Hepatocyte (in vitro differentiated cells): ENCODE results near the gene JAM3.

Experiments
- EZH2 ChIP-seq: fragments of 200-600 bp; sonication (generic); IDR thresholded peaks from 2 replicates; pipeline ENCODE4 v1.6.1; 2016; ENCODE audit warnings: antibody characterized with exemption, mild to moderate bottlenecking, borderline replicate concordance
- EZH2phosphoT487 ChIP-seq: fragments of 200-600 bp; sonication (generic); IDR thresholded peaks from one replicate; pipeline ENCODE4 v1.6.1; 2018; ENCODE audit warnings: antibody characterized with exemption, mild to moderate bottlenecking, low read depth, moderate library complexity; ENCODE audit not compliant: unreplicated experiment, severe bottlenecking
- TF ChIP-seq, protein P1 (sequence below): fragments of 200-600 bp; sonication (generic); IDR thresholded peaks from 2 replicates; pipeline ENCODE4 v1.5.1; 2016; ENCODE audit warnings: antibody characterized with exemption, mild to moderate bottlenecking; ENCODE audit not compliant: poor library complexity

DNA sequence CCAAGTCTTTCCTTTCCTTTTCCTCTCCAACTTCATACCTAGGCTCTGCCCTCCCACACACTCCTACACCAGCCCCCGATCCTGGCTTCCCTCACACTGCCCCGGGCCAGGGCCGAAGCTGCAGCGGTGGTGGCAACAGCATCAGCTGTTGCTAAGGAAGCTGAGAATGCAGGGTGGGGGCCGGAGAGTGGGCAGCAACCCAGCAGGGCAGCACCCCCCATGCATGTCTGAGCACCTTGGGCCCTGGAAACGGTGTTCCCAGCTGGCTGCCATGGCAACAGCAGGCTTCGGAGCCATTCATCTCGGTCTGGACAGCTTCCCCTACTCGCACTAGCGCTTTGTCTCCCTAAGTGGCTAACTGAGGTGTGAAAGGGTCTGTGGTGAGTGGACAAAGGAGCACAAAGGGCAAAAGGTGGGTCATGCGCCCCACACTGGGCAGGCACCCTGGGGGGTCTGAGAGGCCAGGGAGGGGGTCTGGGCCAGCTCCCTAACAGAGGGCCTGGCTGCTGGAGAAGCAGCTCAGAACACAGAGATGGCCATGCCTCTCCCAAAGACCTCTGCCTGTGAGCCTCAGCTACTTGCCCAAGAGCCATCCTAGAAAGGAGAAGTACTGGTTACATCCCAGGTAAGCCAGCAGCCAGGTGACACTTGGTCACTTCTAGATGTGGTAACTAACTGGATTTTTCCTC, 42.1 kb upstream of the JAM3 start:
- TF ChIP-seq, protein P1, sequence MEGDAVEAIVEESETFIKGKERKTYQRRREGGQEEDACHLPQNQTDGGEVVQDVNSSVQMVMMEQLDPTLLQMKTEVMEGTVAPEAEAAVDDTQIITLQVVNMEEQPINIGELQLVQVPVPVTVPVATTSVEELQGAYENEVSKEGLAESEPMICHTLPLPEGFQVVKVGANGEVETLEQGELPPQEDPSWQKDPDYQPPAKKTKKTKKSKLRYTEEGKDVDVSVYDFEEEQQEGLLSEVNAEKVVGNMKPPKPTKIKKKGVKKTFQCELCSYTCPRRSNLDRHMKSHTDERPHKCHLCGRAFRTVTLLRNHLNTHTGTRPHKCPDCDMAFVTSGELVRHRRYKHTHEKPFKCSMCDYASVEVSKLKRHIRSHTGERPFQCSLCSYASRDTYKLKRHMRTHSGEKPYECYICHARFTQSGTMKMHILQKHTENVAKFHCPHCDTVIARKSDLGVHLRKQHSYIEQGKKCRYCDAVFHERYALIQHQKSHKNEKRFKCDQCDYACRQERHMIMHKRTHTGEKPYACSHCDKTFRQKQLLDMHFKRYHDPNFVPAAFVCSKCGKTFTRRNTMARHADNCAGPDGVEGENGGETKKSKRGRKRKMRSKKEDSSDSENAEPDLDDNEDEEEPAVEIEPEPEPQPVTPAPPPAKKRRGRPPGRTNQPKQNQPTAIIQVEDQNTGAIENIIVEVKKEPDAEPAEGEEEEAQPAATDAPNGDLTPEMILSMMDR = no peak
- TF ChIP-seq EZH2 (no peak), EZH2phosphoT487 (no peak)
